Right atrium auricular region (tissue), 2 donors: ENCODE data around the gene ZNF714. TPM values are rescaled to one million over a fixed set of nuclear protein-coding genes. Genes with fewer than 3 reads are reported as not detected.

Source experiments
- DNase-seq: peaks from one replicate; pipeline ENCODE4 v3.0.0-alpha.2; 2019; ENCODE audit warnings: low spot score
- H3K27ac ChIP-seq, 2 donors: fragments of 200-600 bp; sonication (generic); 1 replicate in 1 of 2; 2 replicates in 1 of 2; pipeline ENCODE4 v1.5.1; 2016 to 2019
- H3K27me3 ChIP-seq, 2 donors: fragments of 200-600 bp; sonication (generic); one replicate each; pipeline versions ENCODE4 v1.5.1 to v1.6.0; 2017 to 2019
- H3K36me3 ChIP-seq: fragments of 200-600 bp; sonication (generic); one replicate; pipeline ENCODE4 v1.5.1; 2016
- H3K4me1 ChIP-seq, 2 donors: fragments of 200-600 bp; sonication (generic); one replicate each; pipeline versions ENCODE4 v1.5.1 to v1.6.0; 2017 to 2019
- H3K4me3 ChIP-seq, 2 donors: fragments of 200-600 bp; sonication (generic); 1 replicate in 1 of 2; 2 replicates in 1 of 2; pipeline ENCODE4 v1.5.1; 2017 to 2019; ENCODE audit warnings: mild to moderate bottlenecking in 1 of 2, moderate library complexity in 1 of 2
- H3K9me3 ChIP-seq, 2 donors: fragments of 200-600 bp; sonication (generic); one replicate each; pipeline ENCODE4 v1.5.1; 2019
- total RNA-seq, 2 donors: library from RNA; depleted of rRNA; stranded (reverse); fragments of >200 nt; gene quantifications; one replicate each; pipeline ENCODE4 v1.1.0, GENCODE V29; 2016
- TF ChIP-seq, protein P1 (sequence below), 2 donors: fragments of 200-600 bp; sonication (generic); IDR thresholded peaks; one replicate each; pipeline ENCODE4 v1.5.1; 2019; ENCODE audit warnings: antibody characterized with exemption in 2 of 2

ZNF714 gene
- total RNA-seq, 2 donors from 2014 or later, result 1.4 to 2.4 TPM

DNA sequence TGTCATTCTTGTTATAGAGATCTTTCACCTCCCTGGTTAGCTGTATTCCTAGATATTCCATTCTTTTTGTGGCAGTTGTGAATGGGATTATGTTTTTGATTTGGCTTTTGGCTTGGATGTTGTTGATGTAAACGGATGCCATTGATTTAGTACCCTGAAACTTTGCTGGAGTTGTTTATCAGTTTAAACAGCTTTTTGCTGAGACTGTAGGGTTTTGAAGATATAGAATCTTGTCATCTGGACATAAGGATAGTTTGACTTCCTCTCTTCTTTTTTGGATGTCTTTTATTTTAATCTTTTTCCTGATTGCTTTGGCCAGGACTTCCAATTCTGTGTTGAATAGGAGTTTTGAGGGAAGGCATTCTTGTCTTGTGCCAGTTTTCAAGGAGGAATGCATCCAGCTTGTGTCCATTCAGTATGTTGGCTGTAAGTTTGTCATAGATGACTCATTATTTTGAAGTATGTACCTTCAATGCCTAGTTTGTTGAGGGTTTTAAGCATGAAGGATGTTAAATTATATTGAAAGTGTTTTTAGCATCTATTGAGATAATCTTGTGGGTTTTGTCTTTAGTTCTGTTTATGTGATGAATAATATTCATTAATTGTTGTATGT is 76.6 kb downstream of the ZNF714 start:
- no peak for DNase-seq
- H3K4me1 ChIP-seq, result no peaks in the 10 kb centered on the region
- TF ChIP-seq, protein P1, sequence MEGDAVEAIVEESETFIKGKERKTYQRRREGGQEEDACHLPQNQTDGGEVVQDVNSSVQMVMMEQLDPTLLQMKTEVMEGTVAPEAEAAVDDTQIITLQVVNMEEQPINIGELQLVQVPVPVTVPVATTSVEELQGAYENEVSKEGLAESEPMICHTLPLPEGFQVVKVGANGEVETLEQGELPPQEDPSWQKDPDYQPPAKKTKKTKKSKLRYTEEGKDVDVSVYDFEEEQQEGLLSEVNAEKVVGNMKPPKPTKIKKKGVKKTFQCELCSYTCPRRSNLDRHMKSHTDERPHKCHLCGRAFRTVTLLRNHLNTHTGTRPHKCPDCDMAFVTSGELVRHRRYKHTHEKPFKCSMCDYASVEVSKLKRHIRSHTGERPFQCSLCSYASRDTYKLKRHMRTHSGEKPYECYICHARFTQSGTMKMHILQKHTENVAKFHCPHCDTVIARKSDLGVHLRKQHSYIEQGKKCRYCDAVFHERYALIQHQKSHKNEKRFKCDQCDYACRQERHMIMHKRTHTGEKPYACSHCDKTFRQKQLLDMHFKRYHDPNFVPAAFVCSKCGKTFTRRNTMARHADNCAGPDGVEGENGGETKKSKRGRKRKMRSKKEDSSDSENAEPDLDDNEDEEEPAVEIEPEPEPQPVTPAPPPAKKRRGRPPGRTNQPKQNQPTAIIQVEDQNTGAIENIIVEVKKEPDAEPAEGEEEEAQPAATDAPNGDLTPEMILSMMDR (IDR thresholded peaks at IDR 0.05), result no peak
- H3K27ac ChIP-seq, result no peak overlapping the region
- no peaks in the 10 kb centered on the region for H3K9me3 ChIP-seq
- H3K27me3 ChIP-seq, result no peaks in the 10 kb centered on the region
- H3K36me3 ChIP-seq, result no peaks in the 10 kb centered on the region
- H3K4me3 ChIP-seq, result no peak overlapping the region

DNA sequence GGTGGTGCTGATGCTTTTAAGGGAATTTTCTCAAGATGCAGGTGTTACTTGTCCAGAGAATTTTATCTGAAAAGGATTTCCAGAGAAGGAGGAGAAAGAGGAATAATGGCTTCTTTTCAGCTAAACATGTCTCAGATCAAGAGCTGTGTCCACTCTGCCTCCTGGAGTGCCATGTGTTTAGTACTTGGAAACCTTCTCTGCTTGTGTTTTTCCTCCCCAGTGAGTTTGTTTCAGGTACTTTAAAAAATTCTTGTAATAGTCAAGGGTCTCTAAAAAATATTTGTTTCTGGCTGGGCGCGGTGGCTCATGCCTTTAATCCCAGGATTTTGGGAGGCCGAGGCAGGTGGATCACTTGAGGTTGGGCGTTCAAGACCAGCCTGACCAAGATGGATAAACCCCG is 82.5 kb downstream of the ZNF714 start:
- H3K9me3 ChIP-seq, result no peaks in the 10 kb centered on the region
- H3K27me3 ChIP-seq, result no peaks in the 10 kb centered on the region
- no peak for DNase-seq
- no peaks in the 10 kb centered on the region for H3K4me1 ChIP-seq
- H3K4me3 ChIP-seq, result no peak overlapping the region
- TF ChIP-seq, protein P1 (IDR thresholded peaks at IDR 0.05), result no peak
- no peak overlapping the region for H3K27ac ChIP-seq
- H3K36me3 ChIP-seq, result peaks cover 16% of the 10 kb centered on the region

DNA sequence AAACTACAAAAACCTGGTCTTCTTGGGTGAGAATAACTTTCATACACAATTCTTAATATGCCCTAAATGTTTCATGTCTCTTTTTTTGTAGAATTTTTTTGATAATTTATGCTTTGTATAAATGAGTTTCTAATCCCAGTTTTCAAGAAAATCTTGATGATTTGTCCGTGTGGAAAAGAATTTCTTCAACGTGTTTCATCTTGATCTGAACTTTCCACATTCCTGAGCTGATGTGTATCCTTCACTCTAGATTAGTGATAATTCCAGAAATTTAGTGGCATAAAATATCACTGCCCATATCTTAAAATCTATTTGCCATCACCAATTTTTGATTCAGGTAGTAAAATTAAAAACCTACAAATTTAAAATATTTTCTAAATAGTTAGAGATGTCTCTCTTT is 84.4 kb downstream of the ZNF714 start:
- Histone ChIP-seq H3K4me3 (no peak overlapping the region), H3K36me3 (peaks cover 16% of the 10 kb centered on the region), H3K9me3 (no peaks in the 10 kb centered on the region), H3K4me1 (no peaks in the 10 kb centered on the region), H3K27me3 (no peaks in the 10 kb centered on the region), H3K27ac (no peak overlapping the region)
- TF ChIP-seq, protein P1 (IDR thresholded peaks at IDR 0.05), result no peak
- no peak for DNase-seq

Other genes starting within 250 kb of the ZNF714 start
- gene ZNF85, start 159.0 kb upstream of the ZNF714 start, total RNA-seq, result 1 to 10 TPM; 2.0 to 2.1 TPM
- gene ZNF430, start 61.5 kb upstream of the ZNF714 start, total RNA-seq, result 1 to 10 TPM; 1.7 to 2.6 TPM
- 1 to 10 TPM; 2.3 to 3.0 TPM for gene ZNF431, start 59.8 kb downstream of the ZNF714 start, total RNA-seq
- gene ZNF708, start 247.2 kb downstream of the ZNF714 start, total RNA-seq, result 1 to 10 TPM; 3.6 to 6.3 TPM